Purkinje cell (primary cell): Measurements from ENCODE around the gene SLC35E1. TPM values are rescaled to one million over a fixed set of nuclear protein-coding genes. Genes with fewer than 3 reads are reported as not detected.

Source experiments
- polyA plus RNA-seq: library from polyadenylated mRNA; unstranded; fragments of >200 nt; fragmentation: Nextera tagmentation; gene quantifications from 2 replicates; pipeline ENCODE4 v1.2.1, GENCODE V29; 2014

Gene SLC35E1
- 23.4 and 37.8 TPM in 2 replicates for polyA plus RNA-seq

GRCh38 chr19:16572332-16573211 lies at the start of gene SLC35E1:
SLC35E1 (minus strand) TSS chr19:16572415; CDS start chr19:16572364, 51 bp downstream.

GRCh38 chr19:16542045-16542909 lies 29.9 kb downstream of the SLC35E1 start, which contains the start of gene CHERP:
CHERP (minus strand) TSS chr19:16542437; CDS start chr19:16542378, 59 bp downstream.

Other genes starting within 250 kb of the SLC35E1 start
- gene KLF2, start 247.6 kb downstream of the SLC35E1 start, polyA plus RNA-seq: not detected in 2 replicates
- gene EPS15L1, start 100.4 kb downstream of the SLC35E1 start, polyA plus RNA-seq: 7.4 and 18.6 TPM in 2 replicates
- gene CALR3, start 76.2 kb downstream of the SLC35E1 start, polyA plus RNA-seq: not detected in 2 replicates
- gene C19orf44, start 76.0 kb downstream of the SLC35E1 start, polyA plus RNA-seq: 2.5 and 2.7 TPM in 2 replicates
- gene CHERP, start 30.0 kb downstream of the SLC35E1 start, polyA plus RNA-seq: 2.2 and 2.8 TPM in 2 replicates
- gene MED26, start 55.8 kb upstream of the SLC35E1 start, polyA plus RNA-seq: 1.3 and 1.5 TPM in 2 replicates
- gene SMIM7, start 87.7 kb upstream of the SLC35E1 start, polyA plus RNA-seq: 182 and 215 TPM in 2 replicates
- 46.0 and 68.0 TPM in 2 replicates for gene TMEM38A, start 88.7 kb upstream of the SLC35E1 start, polyA plus RNA-seq
- gene NWD1, start 147.4 kb upstream of the SLC35E1 start, polyA plus RNA-seq: not detected in 2 replicates